K562 treated with DMSO at 1 percent for 48 hours (cell line): ENCODE data around the gene UBXN7. TPM values are rescaled to one million over a fixed set of nuclear protein-coding genes. Genes with fewer than 3 reads are reported as not detected.

ENCODE experiments used
- total RNA-seq: library from RNA; unstranded; fragments of 300-600 nt; gene quantifications from 2 replicates; pipeline ENCODE4 v1.2.3, GENCODE V29; 2022; ENCODE audit warnings: low replicate concordance; ENCODE audit errors: extremely low read depth

Gene UBXN7
- not detected in 2 replicates for total RNA-seq

GRCh38 chr3:196432137-196432879 is at the start of gene UBXN7:
UBXN7 (minus strand) TSS chr3:196432427; CDS start chr3:196432399, 28 bp downstream.

GRCh38 chr3:196317687-196318467 is 114.3 kb downstream of the UBXN7 start, which contains the start of gene DYNLT2B:
DYNLT2B (minus strand) TSS chr3:196318240; CDS start chr3:196318152, 88 bp downstream.

Other genes starting within 250 kb of the UBXN7 start
- gene ZDHHC19, start 221.0 kb downstream of the UBXN7 start, total RNA-seq: not detected in 2 replicates
- gene SLC51A, start 215.9 kb downstream of the UBXN7 start, total RNA-seq: not detected in 2 replicates
- gene PCYT1A, start 144.7 kb downstream of the UBXN7 start, total RNA-seq: not detected in 2 replicates
- gene DYNLT2B, start 114.2 kb downstream of the UBXN7 start, total RNA-seq: not detected in 2 replicates
- not detected in 2 replicates for gene TM4SF19, start 94.0 kb downstream of the UBXN7 start, total RNA-seq
- not detected in 2 replicates for gene RNF168, start 71.3 kb upstream of the UBXN7 start, total RNA-seq
- gene SMCO1, start 82.9 kb upstream of the UBXN7 start, total RNA-seq: not detected in 2 replicates
- not detected in 2 replicates for gene WDR53, start 136.1 kb upstream of the UBXN7 start, total RNA-seq
- not detected in 2 replicates for gene FBXO45, start 136.2 kb upstream of the UBXN7 start, total RNA-seq
- not detected in 2 replicates for gene NRROS, start 207.3 kb upstream of the UBXN7 start, total RNA-seq